Measurements from ENCODE around the gene GBF1. TPM values are rescaled to one million over a fixed set of nuclear protein-coding genes. Genes with fewer than 3 reads are reported as not detected.

Gene GBF1
- total and polyA plus RNA-seq, 2 donors (not counting 1 experiment from before 2014, with no cell fraction given), result 20.8 to 39.3 TPM

DNA sequence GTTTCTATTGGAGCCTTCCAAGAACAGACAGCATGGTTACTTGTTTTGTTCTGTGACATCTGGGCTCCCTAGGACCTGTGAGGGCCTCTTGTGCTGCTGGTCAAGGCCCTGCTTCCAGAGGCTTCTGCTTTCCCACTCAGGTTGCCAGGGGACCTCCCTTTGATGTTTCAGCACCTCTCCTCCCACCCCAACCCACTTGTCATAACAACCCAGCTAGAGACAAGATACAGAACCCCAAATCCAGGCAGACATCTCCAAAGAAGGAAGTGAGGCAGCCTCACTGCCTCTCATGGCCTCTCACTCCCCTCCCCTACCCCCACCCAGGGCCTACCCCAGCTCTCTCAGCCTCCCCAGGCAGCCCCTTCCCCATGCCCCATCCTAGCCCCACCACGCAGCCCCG lies 161.5 kb downstream of the GBF1 start:
- Histone ChIP-seq H2AFZ (ENCODE audit: insufficient read depth, low read depth, low read length, poor library complexity, severe bottlenecking) (no peak overlapping the region), H3K9ac (ENCODE audit: low read length) (no peak overlapping the region), H3K79me2 (ENCODE audit: control insufficient read depth, insufficient read depth, low read length) (no peaks in the 10 kb centered on the region), H4K20me1 (ENCODE audit: control insufficient read depth, insufficient read depth, low read length, poor library complexity, severe bottlenecking) (peaks cover 32% of the 10 kb centered on the region), H3K27ac (ENCODE audit: low read length in 2 of 2) (no peak overlapping the region), H3K4me1 (ENCODE audit: control insufficient read depth in 2 of 2, insufficient read depth in 2 of 2, low read length in 2 of 2) (peaks cover 20 to 27% of the 10 kb centered on the region in 2 donors), H3K9me3 (ENCODE audit: control extremely low read depth in 1 of 3, control insufficient read depth in 2 of 3, insufficient read depth in 1 of 3, low read length in 2 of 3) (peaks cover 0 to 18% (median 0%) of the 10 kb centered on the region in 3 donors), H3K36me3 (replicated peaks in 1 of 2; ENCODE audit: control extremely low read depth in 1 of 2, control insufficient read depth in 1 of 2, extremely low read depth in 1 of 2, insufficient read depth in 2 of 2, low read length in 1 of 2) (peaks cover 0 to 10% of the 10 kb centered on the region in 2 experiments), H3K27me3 (replicated peaks in 1 of 4; ENCODE audit: control extremely low read depth in 1 of 4, control insufficient read depth in 3 of 4, insufficient read depth in 4 of 4, low read length in 3 of 4) (peaks cover 0 to 45% (median 31%) of the 10 kb centered on the region in 4 experiments), H3K4me2 (replicated peaks; ENCODE audit: low read depth, low read length, poor library complexity, severe bottlenecking) (no peak overlapping the region), H3K4me3 (ENCODE audit: control extremely low read depth in 1 of 5, extremely low read depth in 1 of 5, insufficient read depth in 1 of 5, low read depth in 2 of 5, low read length in 4 of 5) (no peak overlapping the region)
- Mint-ChIP-seq H3K9me3 (ENCODE audit: insufficient read depth) (no peaks in the 10 kb centered on the region), H3K27ac (peak overlapping the region; percentile 4), H3K4me1 (peaks cover 28% of the 10 kb centered on the region), H3K27me3 (peaks cover 32% of the 10 kb centered on the region), H3K4me3 (peak overlapping the region; percentile 11)
- POLR2A ChIA-PET, result interaction anchor here (0.6 kb wide), 1 partner anchor 236 kb away, joined by 4 read pairs; no protein-coding TSS in a partner anchor
- CTCF ChIA-PET, result interaction anchor here (1.4 to 2.3 kb wide), 4 partner anchors 9 to 72 kb away, joined by 4 to 8 read pairs (median 6); no protein-coding TSS in a partner anchor
- no peak for TF ChIP-seq EZH2 (IDR thresholded peaks at IDR 0.05; ENCODE audit: borderline replicate concordance, insufficient read depth, low read depth, low read length, poor library complexity, severe bottlenecking)
- TF ChIP-seq, protein P1, sequence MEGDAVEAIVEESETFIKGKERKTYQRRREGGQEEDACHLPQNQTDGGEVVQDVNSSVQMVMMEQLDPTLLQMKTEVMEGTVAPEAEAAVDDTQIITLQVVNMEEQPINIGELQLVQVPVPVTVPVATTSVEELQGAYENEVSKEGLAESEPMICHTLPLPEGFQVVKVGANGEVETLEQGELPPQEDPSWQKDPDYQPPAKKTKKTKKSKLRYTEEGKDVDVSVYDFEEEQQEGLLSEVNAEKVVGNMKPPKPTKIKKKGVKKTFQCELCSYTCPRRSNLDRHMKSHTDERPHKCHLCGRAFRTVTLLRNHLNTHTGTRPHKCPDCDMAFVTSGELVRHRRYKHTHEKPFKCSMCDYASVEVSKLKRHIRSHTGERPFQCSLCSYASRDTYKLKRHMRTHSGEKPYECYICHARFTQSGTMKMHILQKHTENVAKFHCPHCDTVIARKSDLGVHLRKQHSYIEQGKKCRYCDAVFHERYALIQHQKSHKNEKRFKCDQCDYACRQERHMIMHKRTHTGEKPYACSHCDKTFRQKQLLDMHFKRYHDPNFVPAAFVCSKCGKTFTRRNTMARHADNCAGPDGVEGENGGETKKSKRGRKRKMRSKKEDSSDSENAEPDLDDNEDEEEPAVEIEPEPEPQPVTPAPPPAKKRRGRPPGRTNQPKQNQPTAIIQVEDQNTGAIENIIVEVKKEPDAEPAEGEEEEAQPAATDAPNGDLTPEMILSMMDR (IDR thresholded peaks at IDR 0.05), result no peak
- peak; percentile 40 for DNase-seq
- no peak for ATAC-seq (ENCODE audit: low read depth)
- WGBS (ENCODE audit: insufficient coverage), result no CpG with 5 or more reads among the region's 2 CpGs
- intact Hi-C loops (cut with micrococcal nuclease), result no loop called here

DNA sequence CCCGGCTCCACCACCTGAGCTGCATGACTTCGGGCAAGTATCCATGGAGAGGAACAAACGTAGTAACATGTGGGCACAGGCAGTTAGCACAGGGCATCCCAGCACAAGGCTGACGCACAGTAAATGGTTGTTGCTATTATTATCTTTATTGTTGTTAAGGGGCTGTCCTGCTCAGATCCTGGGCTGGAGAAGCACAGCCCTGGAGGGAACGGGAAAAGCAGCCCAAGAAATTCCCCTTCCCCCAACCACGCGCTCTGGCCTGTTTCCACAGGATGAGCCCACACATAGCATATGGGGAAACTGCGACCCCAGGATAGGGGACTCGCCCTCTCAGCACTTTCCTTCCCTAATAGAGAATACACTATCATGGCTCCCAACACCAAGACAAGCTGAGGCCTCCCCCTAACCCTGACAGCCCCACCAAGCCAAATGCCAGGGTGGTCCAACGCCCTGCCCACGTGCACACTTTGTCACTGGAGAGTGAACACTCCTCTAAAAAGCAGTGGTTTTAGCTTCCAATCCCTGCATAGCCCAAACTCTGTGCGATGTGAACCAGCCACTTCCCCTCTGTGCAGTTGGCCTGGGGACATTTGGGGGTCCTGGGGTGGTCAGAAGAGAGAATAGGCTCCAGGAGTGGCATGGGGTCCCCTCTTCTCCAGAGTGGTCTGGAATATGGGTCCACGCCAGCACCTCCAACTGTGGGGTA lies 162.2 kb downstream of the GBF1 start:
- Histone ChIP-seq H3K9me3 (ENCODE audit: control extremely low read depth in 1 of 3, control insufficient read depth in 2 of 3, insufficient read depth in 1 of 3, low read length in 2 of 3) (peaks cover 0 to 20% (median 0%) of the 10 kb centered on the region in 3 donors), H3K36me3 (replicated peaks in 1 of 2; ENCODE audit: control extremely low read depth in 1 of 2, control insufficient read depth in 1 of 2, extremely low read depth in 1 of 2, insufficient read depth in 2 of 2, low read length in 1 of 2) (peaks cover 0 to 3% of the 10 kb centered on the region in 2 experiments), H2AFZ (ENCODE audit: insufficient read depth, low read depth, low read length, poor library complexity, severe bottlenecking) (no peak overlapping the region), H3K9ac (ENCODE audit: low read length) (no peak overlapping the region), H3K4me3 (ENCODE audit: control extremely low read depth in 1 of 5, extremely low read depth in 1 of 5, insufficient read depth in 1 of 5, low read depth in 2 of 5, low read length in 4 of 5) (no peak overlapping the region), H3K27me3 (replicated peaks in 1 of 4; ENCODE audit: control extremely low read depth in 1 of 4, control insufficient read depth in 3 of 4, insufficient read depth in 4 of 4, low read length in 3 of 4) (peaks cover 0 to 52% (median 34%) of the 10 kb centered on the region in 4 experiments), H3K27ac (ENCODE audit: low read length in 2 of 2) (no peak overlapping the region), H3K4me1 (ENCODE audit: control insufficient read depth in 2 of 2, insufficient read depth in 2 of 2, low read length in 2 of 2) (peaks cover 20 to 27% of the 10 kb centered on the region in 2 donors), H3K4me2 (replicated peaks; ENCODE audit: low read depth, low read length, poor library complexity, severe bottlenecking) (no peak overlapping the region), H3K79me2 (ENCODE audit: control insufficient read depth, insufficient read depth, low read length) (no peaks in the 10 kb centered on the region), H4K20me1 (ENCODE audit: control insufficient read depth, insufficient read depth, low read length, poor library complexity, severe bottlenecking) (peaks cover 24% of the 10 kb centered on the region)
- peaks cover 30% of the 10 kb centered on the region for H3K4me1 Mint-ChIP-seq
- peak overlapping the region; percentile 72 for H3K4me3 Mint-ChIP-seq
- peaks cover 39% of the 10 kb centered on the region for H3K27me3 Mint-ChIP-seq
- ChIA-PET POLR2A (interaction anchor here (0.6 kb wide), 1 partner anchor 276 kb away, joined by 4 read pairs; no protein-coding TSS in a partner anchor), CTCF (interaction anchor here (0.6 to 1.9 kb wide), 4 partner anchors 9 to 121 kb away, joined by 3 to 7 read pairs (median 4); no protein-coding TSS in a partner anchor)
- ATAC-seq (ENCODE audit: low read depth) (no peak), DNase-seq (peak; percentile 53)
- H3K9me3 Mint-ChIP-seq (ENCODE audit: insufficient read depth), result no peaks in the 10 kb centered on the region
- TF ChIP-seq EZH2 (IDR thresholded peaks at IDR 0.05; ENCODE audit: borderline replicate concordance, insufficient read depth, low read depth, low read length, poor library complexity, severe bottlenecking), result no peak
- TF ChIP-seq, protein P1 (IDR thresholded peaks at IDR 0.05), result no peak
- H3K27ac Mint-ChIP-seq, result peak overlapping the region; percentile 20
- 86% methylated on average over 11 of the region's 13 CpGs for WGBS (ENCODE audit: insufficient coverage)
- intact Hi-C loops (cut with micrococcal nuclease), result no loop called here
